Endometrium (tissue), 2 donors: Measurements from ENCODE around the gene FSTL4.

ENCODE experiments used
- FAIRE-seq: peaks from 2 replicates; lab custom pipeline; 2012; peaks lifted over from hg19 to GRCh38; lab: Jason Lieb, UNC
- donor health status: control.
- donor health status: control.

Gene FSTL4

GRCh38 chr5:133338504-133339355 is 273.6 kb downstream of the FSTL4 start:
- no peak for FAIRE-seq

GRCh38 chr5:133337795-133338445 is 274.4 kb downstream of the FSTL4 start:
- FAIRE-seq, result no peak

GRCh38 chr5:133336969-133337410 is 275.4 kb downstream of the FSTL4 start:
- no peak for FAIRE-seq

GRCh38 chr5:133336121-133336968 is 276.0 kb downstream of the FSTL4 start:
- FAIRE-seq, result no peak

GRCh38 chr5:133334796-133335639 is 277.3 kb downstream of the FSTL4 start:
- no peak for FAIRE-seq

GRCh38 chr5:133333326-133334150 is 278.8 kb downstream of the FSTL4 start:
- no peak for FAIRE-seq

- no peak for FAIRE-seq
These were observed 279.8 kb downstream of the FSTL4 start for GRCh38 chr5:133332439-133333024.

- FAIRE-seq, result no peak
These were observed 280.4 kb downstream of the FSTL4 start for GRCh38 chr5:133331941-133332340.

- FAIRE-seq, result no peak
These were observed 281.4 kb downstream of the FSTL4 start for GRCh38 chr5:133330956-133331355.

- no peak for FAIRE-seq
These were observed 283.5 kb downstream of the FSTL4 start for GRCh38 chr5:133328800-133329199.

GRCh38 chr5:133327946-133328401 is 284.4 kb downstream of the FSTL4 start:
- FAIRE-seq, result no peak

- no peak for FAIRE-seq
These were observed 286.0 kb downstream of the FSTL4 start for GRCh38 chr5:133326361-133326760.

GRCh38 chr5:133325864-133326263 is 286.5 kb downstream of the FSTL4 start:
- FAIRE-seq, result no peak

GRCh38 chr5:133324926-133325325 is 287.4 kb downstream of the FSTL4 start:
- FAIRE-seq, result no peak

- FAIRE-seq, result no peak
These were observed 288.6 kb downstream of the FSTL4 start for GRCh38 chr5:133323494-133324457.

GRCh38 chr5:133322743-133323142 is 289.6 kb downstream of the FSTL4 start:
- FAIRE-seq, result no peak

- FAIRE-seq, result no peak
These were observed 290.4 kb downstream of the FSTL4 start for GRCh38 chr5:133321833-133322420.

GRCh38 chr5:133321286-133321832 is 291.0 kb downstream of the FSTL4 start:
- no peak for FAIRE-seq
